Gastroesophageal sphincter (tissue), 4 donors: ENCODE results near the gene KRT72. TPM values are rescaled to one million over a fixed set of nuclear protein-coding genes. Genes with fewer than 3 reads are reported as not detected.

ENCODE experiments used
- ATAC-seq: fragments of 150-250 bp; one replicate; pipeline ENCODE4 v1.9.1; 2016; ENCODE audit warnings: mild to moderate bottlenecking, moderate library complexity
- H3K27ac ChIP-seq, 4 donors: fragments of 200-600 bp; sonication (generic) in 3 of 4; 1 replicate in 3 of 4; 2 replicates in 1 of 4; pipeline ENCODE4 v1.5.1; 2016 to 2019
- H3K27me3 ChIP-seq: fragments of 200-600 bp; sonication (generic); one replicate; pipeline ENCODE4 v1.5.1; 2019
- H3K36me3 ChIP-seq, 2 donors: fragments of 200-600 bp; sonication (generic); one replicate each; pipeline ENCODE4 v1.5.1; 2019; ENCODE audit warnings: control low read depth in 1 of 2
- H3K4me1 ChIP-seq, 3 donors: fragments of 200-600 bp; sonication (generic); 1 replicate in 2 of 3; 2 replicates in 1 of 3; pipeline ENCODE4 v1.5.1; 2016 to 2019; ENCODE audit warnings: control low read depth in 2 of 3
- H3K4me3 ChIP-seq, 2 donors: fragments of 200-600 bp; sonication (generic); one replicate each; pipeline ENCODE4 v1.5.1; 2019; ENCODE audit warnings: mild to moderate bottlenecking in 1 of 2, moderate library complexity in 1 of 2
- H3K9me3 ChIP-seq, 3 donors: fragments of 200-600 bp; sonication (generic); one replicate each; pipeline ENCODE4 v1.5.1; 2017 to 2019; ENCODE audit warnings: control low read depth in 2 of 3
- EP300 ChIP-seq: sonication (generic); formaldehyde crosslinking; IDR thresholded peaks from one replicate; pipeline ENCODE4 v1.6.1; 2017; ENCODE audit warnings: antibody characterized with exemption, mild to moderate bottlenecking
- POLR2A ChIP-seq, 2 donors: fragments of 450-650 bp; IDR thresholded peaks; one replicate each; pipeline ENCODE4 v1.6.1; 2017; ENCODE audit warnings: antibody characterized with exemption in 2 of 2, mild to moderate bottlenecking in 2 of 2, moderate library complexity in 1 of 2
- POLR2AphosphoS5 ChIP-seq: sonication (generic); formaldehyde crosslinking; IDR thresholded peaks from one replicate; pipeline ENCODE4 v1.6.1; 2017; ENCODE audit warnings: antibody characterized with exemption
- WGBS, 2 donors: methylation state at CpG; one replicate each; pipeline ENCODE4 v1.1.5; 2018; ENCODE audit warnings: low coverage in 1 of 2; 5-methylcytosine and 5-hydroxymethylcytosine counted together
- total RNA-seq, 4 donors: library from RNA; depleted of rRNA; stranded (reverse); fragments of >200 nt; gene quantifications; one replicate each; pipeline ENCODE4 v1.1.0, GENCODE V29; 2016
- TF ChIP-seq, protein P1 (sequence below), 4 experiments: fragments of 200-600 bp in 2 of 4; fragments of 450-650 bp in 2 of 4; sonication (generic) in 1 of 4; IDR thresholded peaks; one replicate each; pipeline ENCODE4 v1.5.1; 2017 to 2019; ENCODE audit warnings: antibody characterized with exemption in 4 of 4, mild to moderate bottlenecking in 2 of 4, moderate library complexity in 2 of 4

KRT72 gene
- total RNA-seq, 4 donors from 2014 or later: not detected

DNA sequence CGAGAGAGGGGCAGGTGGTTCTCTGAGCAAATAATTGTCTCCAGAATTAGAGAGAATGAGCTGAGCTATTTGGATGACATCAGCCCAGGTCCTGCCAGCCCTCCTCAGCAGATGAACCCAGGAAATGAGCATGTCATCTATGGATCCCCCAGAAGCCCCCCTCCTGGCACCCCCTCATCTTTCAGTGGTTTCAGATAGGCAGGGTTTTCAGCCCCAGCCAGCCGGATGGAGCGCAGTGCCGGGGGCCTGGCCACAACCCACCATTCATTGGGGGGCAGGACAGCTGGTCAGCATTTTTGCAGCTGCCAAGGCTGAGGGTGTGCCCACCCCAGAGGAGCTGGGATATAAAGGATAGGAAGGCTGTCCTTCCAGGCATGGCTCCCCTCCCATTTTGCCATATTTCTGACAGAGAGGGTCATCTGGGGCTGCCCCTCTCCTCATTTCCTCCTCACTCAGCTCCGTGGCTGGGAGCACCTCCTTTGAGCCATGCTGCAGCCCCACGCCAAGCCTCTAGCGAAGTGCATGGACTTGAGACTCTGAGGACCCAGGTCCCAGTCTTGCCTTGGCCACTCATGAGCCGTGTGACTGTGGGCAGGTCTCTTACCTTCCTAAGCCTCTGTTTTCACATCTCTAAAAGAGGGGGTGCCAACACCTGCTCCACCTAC, 42.4 kb downstream of the KRT72 start:
- TF ChIP-seq POLR2A (IDR thresholded peaks at IDR 0.05) (no peak), POLR2AphosphoS5 (no peak), EP300 (no peak)
- TF ChIP-seq, protein P1, sequence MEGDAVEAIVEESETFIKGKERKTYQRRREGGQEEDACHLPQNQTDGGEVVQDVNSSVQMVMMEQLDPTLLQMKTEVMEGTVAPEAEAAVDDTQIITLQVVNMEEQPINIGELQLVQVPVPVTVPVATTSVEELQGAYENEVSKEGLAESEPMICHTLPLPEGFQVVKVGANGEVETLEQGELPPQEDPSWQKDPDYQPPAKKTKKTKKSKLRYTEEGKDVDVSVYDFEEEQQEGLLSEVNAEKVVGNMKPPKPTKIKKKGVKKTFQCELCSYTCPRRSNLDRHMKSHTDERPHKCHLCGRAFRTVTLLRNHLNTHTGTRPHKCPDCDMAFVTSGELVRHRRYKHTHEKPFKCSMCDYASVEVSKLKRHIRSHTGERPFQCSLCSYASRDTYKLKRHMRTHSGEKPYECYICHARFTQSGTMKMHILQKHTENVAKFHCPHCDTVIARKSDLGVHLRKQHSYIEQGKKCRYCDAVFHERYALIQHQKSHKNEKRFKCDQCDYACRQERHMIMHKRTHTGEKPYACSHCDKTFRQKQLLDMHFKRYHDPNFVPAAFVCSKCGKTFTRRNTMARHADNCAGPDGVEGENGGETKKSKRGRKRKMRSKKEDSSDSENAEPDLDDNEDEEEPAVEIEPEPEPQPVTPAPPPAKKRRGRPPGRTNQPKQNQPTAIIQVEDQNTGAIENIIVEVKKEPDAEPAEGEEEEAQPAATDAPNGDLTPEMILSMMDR (IDR thresholded peaks at IDR 0.05): no peak
- Histone ChIP-seq H3K27me3 (peaks cover 41% of the 10 kb centered on the region), H3K4me1 (no peaks in the 10 kb centered on the region), H3K36me3 (no peaks in the 10 kb centered on the region), H3K27ac (no peak overlapping the region), H3K4me3 (no peak overlapping the region), H3K9me3 (no peaks in the 10 kb centered on the region)
- no peak for ATAC-seq
- WGBS, 2 donors: 55 to 82% methylated on average over 3 to 4 of the region's 8 CpGs

DNA sequence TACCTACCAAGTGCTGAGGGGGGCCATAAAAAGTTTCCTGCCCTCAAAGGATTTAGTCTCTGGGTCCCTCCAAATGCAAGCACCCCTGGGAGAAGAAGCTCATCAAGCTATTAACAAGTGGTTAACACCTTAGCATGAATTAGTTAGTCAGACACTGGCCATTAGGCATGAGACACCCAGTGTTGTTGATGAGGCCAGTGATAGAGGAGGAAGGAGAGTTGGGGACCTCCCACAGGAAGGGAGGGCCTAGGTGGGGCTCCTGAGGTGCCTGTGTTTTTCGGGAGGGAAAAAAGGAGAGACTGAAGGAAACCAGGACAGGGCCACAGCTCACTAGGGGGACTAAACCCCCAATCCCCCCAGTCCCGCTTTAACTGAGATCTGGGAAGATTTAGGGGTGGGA, 43.8 kb downstream of the KRT72 start:
- H3K27ac ChIP-seq: no peak overlapping the region
- TF ChIP-seq POLR2A (IDR thresholded peaks at IDR 0.05): no peak
- TF ChIP-seq, protein P1 (IDR thresholded peaks at IDR 0.05): no peak
- no peak for TF ChIP-seq POLR2AphosphoS5
- TF ChIP-seq EP300: no peak
- H3K36me3 ChIP-seq: no peaks in the 10 kb centered on the region
- no peak overlapping the region for H3K4me3 ChIP-seq
- 69% methylated on average over 2 of the region's 2 CpGs; no CpG with 5 or more reads in 1 of the 2 donors for WGBS, 2 donors
- no peak for ATAC-seq
- H3K4me1 ChIP-seq: no peaks in the 10 kb centered on the region
- peaks cover 36% of the 10 kb centered on the region for H3K27me3 ChIP-seq
- H3K9me3 ChIP-seq: no peaks in the 10 kb centered on the region

DNA sequence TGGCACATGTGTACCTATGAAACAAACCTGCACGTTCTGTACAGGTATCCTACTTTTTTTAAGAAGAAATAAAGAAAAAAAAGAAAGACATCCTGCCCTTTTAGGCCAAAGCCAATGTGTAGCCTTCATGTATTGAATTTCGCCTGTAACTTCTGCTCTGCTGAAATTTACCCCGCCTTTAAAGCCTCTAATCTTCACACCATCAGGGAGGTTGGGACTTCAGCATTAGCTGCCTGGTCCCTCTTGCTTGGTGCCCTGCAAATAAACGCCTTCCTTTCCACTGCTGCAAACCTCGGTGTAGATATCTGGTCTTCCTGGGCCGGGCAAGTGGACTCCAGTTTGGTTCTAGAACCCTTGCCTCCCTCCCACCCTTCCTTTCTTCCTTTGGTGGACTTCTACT, 45.7 kb downstream of the KRT72 start:
- H3K27ac ChIP-seq: no peak overlapping the region
- H3K27me3 ChIP-seq: peaks cover 30% of the 10 kb centered on the region
- ATAC-seq: no peak
- H3K4me1 ChIP-seq: no peaks in the 10 kb centered on the region
- no peaks in the 10 kb centered on the region for H3K36me3 ChIP-seq
- no peak for TF ChIP-seq EP300
- no peak for TF ChIP-seq POLR2AphosphoS5
- TF ChIP-seq, protein P1 (IDR thresholded peaks at IDR 0.05): no peak
- H3K4me3 ChIP-seq: no peak overlapping the region
- WGBS, 2 donors: 63 to 86% methylated on average over 2 to 6 of the region's 6 CpGs
- H3K9me3 ChIP-seq: no peaks in the 10 kb centered on the region

DNA sequence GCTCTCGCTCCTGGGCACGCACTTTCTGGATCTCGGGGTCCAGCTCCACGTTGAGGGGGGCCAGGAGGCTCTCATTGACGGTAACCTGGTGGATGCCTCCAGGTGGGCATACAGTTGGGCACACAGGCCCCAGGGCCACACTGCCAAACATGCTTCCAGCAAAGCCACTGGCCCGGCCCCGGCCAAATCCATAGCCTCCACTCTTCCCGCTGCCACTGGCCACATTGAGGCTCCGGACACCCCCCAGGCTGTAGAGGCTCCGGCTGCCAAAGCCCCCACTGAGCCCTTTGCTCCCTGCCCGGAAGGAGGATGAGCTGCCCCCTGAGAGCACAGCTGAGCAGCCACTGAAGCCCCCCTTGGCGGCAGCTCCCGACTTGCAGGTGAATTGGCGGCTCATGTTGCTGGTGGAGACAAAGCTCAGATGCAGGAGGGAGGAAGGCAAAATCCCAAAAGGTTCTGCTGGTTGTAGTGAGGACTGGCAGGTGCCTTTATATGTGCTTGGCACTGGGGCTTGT, 48.5 kb downstream of the KRT72 start, which contains the start of gene KRT71:
KRT71 (minus strand) TSS at position 465 of the 515 bp plus-strand sequence; CDS start at position 397, 68 bp downstream.
- H3K27me3 ChIP-seq: peaks cover 21% of the 10 kb centered on the region
- H3K4me3 ChIP-seq: no peak within 1 kb of the TSS
- H3K27ac ChIP-seq: no peak within 1 kb of the TSS
- TF ChIP-seq POLR2A (IDR thresholded peaks at IDR 0.05) (no peak), EP300 (no peak), POLR2AphosphoS5 (no peak)
- TF ChIP-seq, protein P1 (IDR thresholded peaks at IDR 0.05): no peak
- H3K4me1 ChIP-seq: no peaks in the 10 kb centered on the region
- no peaks in the 10 kb centered on the region for H3K9me3 ChIP-seq
- H3K36me3 ChIP-seq: no peaks in the 10 kb centered on the region
- 100% methylated on average over 1 to 2 of the region's 14 CpGs for WGBS, 2 donors
- no peak for ATAC-seq

DNA sequence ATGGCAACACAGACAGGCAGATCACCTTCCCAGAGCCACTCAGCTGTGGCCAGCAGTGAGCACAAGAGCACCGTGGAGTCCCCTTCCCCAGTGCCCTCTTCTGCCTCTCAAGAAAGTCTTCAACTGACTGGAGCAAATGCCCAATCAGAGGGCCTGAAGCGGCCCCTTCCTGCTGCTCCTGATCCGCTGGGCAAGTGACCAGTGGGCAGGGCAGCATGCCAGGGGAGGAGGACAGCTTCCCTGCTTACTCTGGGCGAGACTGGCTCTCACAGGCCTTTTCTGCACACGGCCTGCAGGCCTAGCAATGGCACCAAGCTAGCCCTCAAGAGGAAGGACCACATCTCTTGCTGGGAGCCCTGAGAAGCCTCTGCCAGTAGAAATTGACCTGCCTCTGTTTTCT, 49.2 kb downstream of the KRT72 start:
- Histone ChIP-seq H3K9me3 (no peaks in the 10 kb centered on the region), H3K27me3 (peaks cover 21% of the 10 kb centered on the region), H3K4me3 (no peak overlapping the region), H3K27ac (no peak overlapping the region), H3K36me3 (no peaks in the 10 kb centered on the region), H3K4me1 (no peaks in the 10 kb centered on the region)
- TF ChIP-seq EP300: no peak
- TF ChIP-seq, protein P1 (IDR thresholded peaks at IDR 0.05): no peak
- TF ChIP-seq POLR2A (IDR thresholded peaks at IDR 0.05): no peak
- TF ChIP-seq POLR2AphosphoS5: no peak
- no CpG with 5 or more reads among the region's 5 CpGs for WGBS, 2 donors
- no peak for ATAC-seq
